Heart left ventricle (tissue), 16 donors: ENCODE data around the gene STOX1. TPM values are rescaled to one million over a fixed set of nuclear protein-coding genes. Genes with fewer than 3 reads are reported as not detected.

Experiments
- ATAC-seq, 4 donors: fragments of 200-7000 bp; cut with Tn5 transposase; one replicate each; pipeline ENCODE4 v1.9.1; 2020 to 2022; ENCODE audit warnings: moderate library complexity in 4 of 4, mild to moderate bottlenecking in 3 of 4, moderate number of reproducible peaks in 1 of 4
- DNase-seq, 5 donors: peaks; one replicate each; pipeline ENCODE4 v3.0.0-alpha.2; 2020
- H3K27ac ChIP-seq, 12 donors: fragments of 200-600 bp; sonication (generic) in 4 of 12; one replicate each; pipeline versions ENCODE4 v1.5.0 to v1.8.0; 2016 to 2022; ENCODE audit warnings: mild to moderate bottlenecking in 2 of 12
- H3K27me3 ChIP-seq, 9 donors: fragments of 200-600 bp; sonication (generic) in 2 of 9; one replicate each; pipeline versions ENCODE4 v1.5.1 to v1.8.0; 2016 to 2022; ENCODE audit warnings: mild to moderate bottlenecking in 3 of 9
- H3K36me3 ChIP-seq, 9 donors: fragments of 200-600 bp; sonication (generic) in 2 of 9; one replicate each; pipeline versions ENCODE4 v1.5.0 to v1.8.0; 2018 to 2022; ENCODE audit warnings: mild to moderate bottlenecking in 2 of 9
- H3K4me1 ChIP-seq, 12 donors: fragments of 200-600 bp; sonication (generic) in 4 of 12; one replicate each; pipeline versions ENCODE4 v1.5.0 to v1.8.0; 2016 to 2022; ENCODE audit warnings: mild to moderate bottlenecking in 3 of 12
- H3K4me3 ChIP-seq, 12 donors: fragments of 200-600 bp; sonication (generic) in 4 of 12; one replicate each; pipeline versions ENCODE4 v1.5.0 to v1.8.0; 2017 to 2022; ENCODE audit warnings: mild to moderate bottlenecking in 9 of 12, moderate library complexity in 4 of 12
- H3K9me3 ChIP-seq, 12 donors: fragments of 200-600 bp; sonication (generic) in 4 of 12; one replicate each; pipeline versions ENCODE4 v1.5.0 to v1.8.0; 2016 to 2022; ENCODE audit warnings: mild to moderate bottlenecking in 1 of 12
- POLR2A ChIP-seq, 2 donors: fragments of 450-650 bp; IDR thresholded peaks; one replicate each; pipeline ENCODE4 v1.6.1; 2017; ENCODE audit warnings: antibody characterized with exemption in 2 of 2, mild to moderate bottlenecking in 2 of 2, moderate library complexity in 2 of 2
- WGBS, 4 donors: extraction: QIAGEN DNeasy Blood & Tissue Kit in 2 of 4; methylation state at CpG; one replicate each; pipeline versions ENCODE4 v1.1.5 to v1.1.7; 2013 to 2018; 5-methylcytosine and 5-hydroxymethylcytosine counted together
- intact Hi-C, 10 donors: fragments of 100-400 bp; cut with DNase I; formaldehyde crosslinking; loops; one replicate each; pipeline versions ENCODE4 v1.11.1 to v1.14.2; 2022
- polyA plus RNA-seq, 2 donors: library from polyadenylated mRNA; stranded (reverse); fragments of 200-250 nt; gene quantifications; one replicate each; pipeline ENCODE4 v1.2.3, GENCODE V29; 2013
- total RNA-seq, 9 donors: library from RNA; depleted of rRNA in 2 of 9; stranded (reverse); fragments of >200 nt in 2 of 9; fragmentation: NEBNext Ultra II Directional in 3 of 9; extraction: Animal tissue kit (Norgen Biotek cat#: 25700) in 3 of 9; gene quantifications; one replicate each; pipeline versions ENCODE4 v1.1.0 to v1.2.4, GENCODE V29; 2016 to 2023
- TF ChIP-seq, protein P1 (sequence below), 12 donors: fragments of 200-600 bp; sonication (generic) in 4 of 12; IDR thresholded peaks; one replicate each; pipeline versions ENCODE4 v1.5.0 to v1.8.0; 2018 to 2022; ENCODE audit warnings: antibody characterized with exemption in 12 of 12, mild to moderate bottlenecking in 5 of 12
- donor health status: ischemic (EF 13 %, LVEDD 7.1; RV severe dilation, severe dysfunction).
- donor health status: healthy with polysubstance abuse.
- donor health status: DM: no; HTN: yes; CAD: no.
- donor health status: DM: no; HTN: no; CAD: no.
- donor health status: ischemic (EF 25% LVEDD 6.9; RV normal size, moderate dysfunction).
- donor health status: ischemic (EF 25% LVEDD 5.7; RV mildly dilated, moderate dysfunction).
- donor health status: healthy.
- donor health status: DM: yes; HTN: yes; CAD: no.
- donor health status: ischemic (EF 35%, LVEDD 5.7; RV mildly dilated, moderate dysfunction).
- donor health status: nonischemic (EF 11% LVEDD 7.7; RV severe dilation, severe dysfunction).
- donor health status: DM: yes; HTN: yes; CAD: no.
- donor health status: PGD.
- donor health status: ischemic (EF 29% LVEDD 5.4; RV normal size, mild dysfunction).
- donor health status: nonischemic (EF 23%, LVEDD 6.1; RV moderate dilation, normal function).

Gene STOX1
- total and polyA plus RNA-seq, 11 donors, result 0.09 to 1.2 (median 0.27) TPM; not detected in 1

DNA sequence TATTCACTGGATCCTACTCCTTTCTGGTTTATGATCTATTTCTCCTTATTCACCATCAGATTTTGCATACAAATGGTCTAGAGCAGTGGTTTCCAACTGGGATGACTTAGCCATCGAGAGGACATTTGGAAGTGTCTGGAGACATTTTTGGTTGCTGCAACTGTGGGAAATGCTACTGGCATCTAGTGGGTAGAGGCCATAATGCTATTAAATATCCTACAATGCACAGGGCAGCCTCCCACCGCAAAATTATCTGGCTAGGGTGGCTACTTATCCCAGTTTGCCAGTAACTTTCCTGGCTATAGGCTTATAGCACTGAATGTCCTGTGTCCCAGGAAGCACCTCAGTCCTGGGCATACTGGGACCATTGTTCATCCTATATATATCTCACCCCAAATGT lies 52.3 kb downstream of the STOX1 start:
- WGBS, 4 donors, result 88 to 97% (median 92%) methylated on average over 2 of the region's 2 CpGs
- Histone ChIP-seq H3K4me1 (no peaks in the 10 kb centered on the region), H3K36me3 (no peaks in the 10 kb centered on the region), H3K27me3 (no peaks in the 10 kb centered on the region), H3K4me3 (no peak overlapping the region), H3K27ac (no peak overlapping the region), H3K9me3 (no peaks in the 10 kb centered on the region)
- DNase-seq (no peak), ATAC-seq (no peak)
- TF ChIP-seq POLR2A (IDR thresholded peaks at IDR 0.05), result no peak
- intact Hi-C loops, result no loop called here

GRCh38 chr10:68880181-68880580 lies 52.9 kb downstream of the STOX1 start:
- 90 to 94% (median 91%) methylated on average over 4 of the region's 4 CpGs for WGBS, 4 donors
- H3K27me3 ChIP-seq, result no peaks in the 10 kb centered on the region

DNA sequence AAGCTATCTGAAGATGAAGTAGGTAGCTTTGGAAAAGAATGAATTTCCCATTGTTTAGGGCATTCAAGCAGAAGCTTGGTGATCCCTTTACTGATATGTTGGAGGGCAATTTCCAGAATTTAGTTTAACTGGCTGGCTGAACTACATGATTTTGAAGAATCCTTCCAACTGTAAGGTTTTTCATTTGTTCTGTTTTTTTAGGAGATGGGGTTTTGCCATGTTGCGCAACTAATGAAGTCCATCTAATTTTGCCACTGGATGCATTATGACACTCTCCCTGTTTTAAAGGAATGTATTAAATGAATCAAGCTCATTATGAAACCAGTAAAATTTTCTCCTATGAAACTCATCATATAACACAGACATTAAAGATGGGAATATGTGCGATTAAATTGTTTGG lies 67.7 kb downstream of the STOX1 start:
- intact Hi-C loops, result loop anchor here in 8 of 10 donors (5.0 to 10.0 kb wide), 5 partner anchors 98 to 490 kb away; partner anchors contain the start of gene RUFY2 (in 1 of the 8)
- Histone ChIP-seq H3K9me3 (no peaks in the 10 kb centered on the region), H3K27ac (no peak overlapping the region), H3K36me3 (no peaks in the 10 kb centered on the region), H3K4me1 (peaks cover 0 to 7% (median under 1%) of the 10 kb centered on the region in 12 donors), H3K4me3 (no peak overlapping the region), H3K27me3 (no peaks in the 10 kb centered on the region)
- ATAC-seq, result no peak
- no peak for DNase-seq
- TF ChIP-seq, protein P1, sequence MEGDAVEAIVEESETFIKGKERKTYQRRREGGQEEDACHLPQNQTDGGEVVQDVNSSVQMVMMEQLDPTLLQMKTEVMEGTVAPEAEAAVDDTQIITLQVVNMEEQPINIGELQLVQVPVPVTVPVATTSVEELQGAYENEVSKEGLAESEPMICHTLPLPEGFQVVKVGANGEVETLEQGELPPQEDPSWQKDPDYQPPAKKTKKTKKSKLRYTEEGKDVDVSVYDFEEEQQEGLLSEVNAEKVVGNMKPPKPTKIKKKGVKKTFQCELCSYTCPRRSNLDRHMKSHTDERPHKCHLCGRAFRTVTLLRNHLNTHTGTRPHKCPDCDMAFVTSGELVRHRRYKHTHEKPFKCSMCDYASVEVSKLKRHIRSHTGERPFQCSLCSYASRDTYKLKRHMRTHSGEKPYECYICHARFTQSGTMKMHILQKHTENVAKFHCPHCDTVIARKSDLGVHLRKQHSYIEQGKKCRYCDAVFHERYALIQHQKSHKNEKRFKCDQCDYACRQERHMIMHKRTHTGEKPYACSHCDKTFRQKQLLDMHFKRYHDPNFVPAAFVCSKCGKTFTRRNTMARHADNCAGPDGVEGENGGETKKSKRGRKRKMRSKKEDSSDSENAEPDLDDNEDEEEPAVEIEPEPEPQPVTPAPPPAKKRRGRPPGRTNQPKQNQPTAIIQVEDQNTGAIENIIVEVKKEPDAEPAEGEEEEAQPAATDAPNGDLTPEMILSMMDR (IDR thresholded peaks at IDR 0.05), result no peak
- no peak for TF ChIP-seq POLR2A (IDR thresholded peaks at IDR 0.05)
- 97 to 100% (median 98%) methylated on average over 2 of the region's 2 CpGs for WGBS, 4 donors

More at GRCh38 chr10:68880181-68880580, 52.9 kb downstream of the STOX1 start:
- DNase-seq (no peak), ATAC-seq (no peak)
- intact Hi-C loops, result no loop called here
- no peak for TF ChIP-seq POLR2A (IDR thresholded peaks at IDR 0.05)
- TF ChIP-seq, protein P1 (IDR thresholded peaks at IDR 0.05), result no peak
- Histone ChIP-seq H3K4me1 (no peaks in the 10 kb centered on the region), H3K36me3 (no peaks in the 10 kb centered on the region), H3K4me3 (no peak overlapping the region), H3K27ac (no peak overlapping the region), H3K9me3 (no peaks in the 10 kb centered on the region)

- H3K4me1 ChIP-seq, result peaks cover 0 to 17% (median 12%) of the 10 kb centered on the region in 12 donors
- TF ChIP-seq, protein P1 (IDR thresholded peaks at IDR 0.05), result peak; percentile 27 to 69 (median 50)
- TF ChIP-seq POLR2A (IDR thresholded peaks at IDR 0.05), result no peak
- no peak overlapping the region for H3K27ac ChIP-seq
- intact Hi-C loops, result loop anchor here in 8 of 10 donors (2.0 to 10.0 kb wide), 6 partner anchors 100 to 493 kb away; partner anchors contain the start of gene RUFY2 (in 1 of the 8)
- ATAC-seq (no peak), DNase-seq (peak in 3 of 5 donors; percentile 29 to 47 (median 36))
- 35 to 41% (median 38%) methylated on average over 3 of the region's 3 CpGs for WGBS, 4 donors
- H3K36me3 ChIP-seq, result no peaks in the 10 kb centered on the region
- no peaks in the 10 kb centered on the region for H3K9me3 ChIP-seq
- no peaks in the 10 kb centered on the region for H3K27me3 ChIP-seq
- no peak overlapping the region for H3K4me3 ChIP-seq
Observed at GRCh38 chr10:68897336-68897741, 70.0 kb downstream of the STOX1 start.
